H9 (cell line): ENCODE measurements around the gene CSHL1. TPM values are rescaled to one million over a fixed set of nuclear protein-coding genes. Genes with fewer than 3 reads are reported as not detected.
A peak's percentile ranks its signal among the peaks of the same experiment; 100 is the strongest.

Source experiments
- DNase-seq: peaks from one replicate; pipeline ENCODE4 v3.0.0-alpha.2; 2017
- H2AFZ ChIP-seq: one replicate; pipeline ENCODE4 v1.6.1; 2013; ENCODE audit warnings: mild to moderate bottlenecking, low read length, control low read depth, moderate library complexity
- H2AK5ac ChIP-seq: 2 replicates; pipeline ENCODE4 v1.6.1; 2013; ENCODE audit warnings: low read length, control low read depth, mixed read lengths; ENCODE audit not compliant: insufficient read length
- H2BK120ac ChIP-seq: one replicate; pipeline ENCODE4 v1.6.1; 2013; ENCODE audit warnings: low read depth, mild to moderate bottlenecking, low read length, control low read depth, inconsistent platforms; ENCODE audit not compliant: poor library complexity, severe bottlenecking
- H2BK12ac ChIP-seq: 2 replicates; pipeline ENCODE4 v1.6.1; 2013; ENCODE audit warnings: low read length, control low read depth, mixed read lengths, low read depth; ENCODE audit not compliant: insufficient read length
- H2BK15ac ChIP-seq: 2 replicates; pipeline ENCODE4 v1.6.1; 2013; ENCODE audit warnings: low read depth, low read length, control low read depth
- H2BK20ac ChIP-seq: one replicate; pipeline ENCODE4 v1.6.1; 2013; ENCODE audit warnings: low read depth, mild to moderate bottlenecking, low read length, control low read depth, inconsistent platforms; ENCODE audit not compliant: poor library complexity, severe bottlenecking
- H2BK5ac ChIP-seq: 2 replicates; pipeline ENCODE4 v1.6.1; 2013; ENCODE audit warnings: low read length, control low read depth, mixed read lengths; ENCODE audit not compliant: insufficient read length
- H3K14ac ChIP-seq: 2 replicates; pipeline ENCODE4 v1.6.1; 2013; ENCODE audit warnings: low read length, control low read depth; ENCODE audit not compliant: insufficient read depth
- H3K18ac ChIP-seq: 2 replicates; pipeline ENCODE4 v1.6.1; 2013; ENCODE audit warnings: low read depth, mild to moderate bottlenecking, mixed read lengths, low read length, control low read depth; ENCODE audit not compliant: insufficient read length
- H3K23ac ChIP-seq: 2 replicates; pipeline ENCODE4 v1.6.1; 2013; ENCODE audit warnings: low read length, control low read depth, mixed read lengths, low read depth; ENCODE audit not compliant: insufficient read length
- H3K23me2 ChIP-seq: 2 replicates; pipeline ENCODE4 v1.6.1; 2013; ENCODE audit warnings: low read depth, mild to moderate bottlenecking, mixed read lengths, low read length, control low read depth; ENCODE audit not compliant: insufficient read length, poor library complexity, severe bottlenecking
- H3K27ac ChIP-seq: 2 replicates; pipeline ENCODE4 v1.5.1; 2013; ENCODE audit warnings: low read length, control low read depth, mixed read lengths, low read depth; ENCODE audit not compliant: insufficient read length
- H3K27me3 ChIP-seq: 2 replicates; pipeline ENCODE4 v1.6.1; 2013; ENCODE audit warnings: low read length, control low read depth, inconsistent platforms; ENCODE audit not compliant: insufficient read depth
- H3K4ac ChIP-seq: 2 replicates; pipeline ENCODE4 v1.6.1; 2013; ENCODE audit warnings: low read depth, mild to moderate bottlenecking, control low read depth, inconsistent platforms, low read length, moderate library complexity
- H3K4me1 ChIP-seq: 2 replicates; pipeline ENCODE4 v1.6.1; 2013; ENCODE audit warnings: low read length, control low read depth, inconsistent platforms; ENCODE audit not compliant: insufficient read depth
- H3K4me2 ChIP-seq: 2 replicates; pipeline ENCODE4 v1.6.1; 2013; ENCODE audit warnings: low read length, control low read depth, mixed read lengths; ENCODE audit not compliant: insufficient read length, insufficient read depth
- H3K56ac ChIP-seq: 2 replicates; pipeline ENCODE4 v1.6.1; 2013; ENCODE audit warnings: low read depth, mild to moderate bottlenecking, mixed read lengths, low read length, control low read depth; ENCODE audit not compliant: insufficient read length
- H3K79me1 ChIP-seq: 2 replicates; pipeline ENCODE4 v1.6.1; 2013; ENCODE audit warnings: low read depth, mild to moderate bottlenecking, moderate library complexity, low read length, control low read depth, inconsistent platforms; ENCODE audit not compliant: insufficient read depth, poor library complexity, severe bottlenecking
- H3K79me2 ChIP-seq: 2 replicates; pipeline ENCODE4 v1.6.1; 2013; ENCODE audit warnings: low read length, control low read depth, inconsistent platforms; ENCODE audit not compliant: insufficient read depth
- H3K9ac ChIP-seq: 2 replicates; pipeline ENCODE4 v1.6.1; 2013; ENCODE audit warnings: low read length, control low read depth, mixed read lengths; ENCODE audit not compliant: insufficient read length; ENCODE audit errors: extremely low read depth
- H3K9me3 ChIP-seq: one replicate; pipeline ENCODE4 v1.6.1; 2013; ENCODE audit warnings: low read depth, low read length, inconsistent platforms; ENCODE audit not compliant: control insufficient read depth
- H3T11ph ChIP-seq: one replicate; pipeline ENCODE4 v1.6.1; 2013; ENCODE audit warnings: mild to moderate bottlenecking, low read length, control low read depth, inconsistent platforms
- H4K20me1 ChIP-seq: one replicate; pipeline ENCODE4 v1.6.1; 2013; ENCODE audit not compliant: control insufficient read depth, insufficient read length, insufficient read depth
- H4K5ac ChIP-seq: 2 replicates; pipeline ENCODE4 v1.6.1; 2013; ENCODE audit warnings: low read depth, mild to moderate bottlenecking, mixed read lengths, low read length, control low read depth; ENCODE audit not compliant: insufficient read length
- H4K8ac ChIP-seq: replicated peaks from 2 replicates; pipeline ENCODE4 v1.6.1; 2013; ENCODE audit warnings: low read length, control low read depth, mixed read lengths, low read depth; ENCODE audit not compliant: insufficient read length
- H4K91ac ChIP-seq: 2 replicates; pipeline ENCODE4 v1.6.1; 2013; ENCODE audit warnings: low read depth, mild to moderate bottlenecking, moderate library complexity, mixed read lengths, low read length, control low read depth; ENCODE audit not compliant: insufficient read length
- H3K27ac Mint-ChIP-seq, 3 experiments: 2 replicates in 2 of 3; 3 replicates in 1 of 3; pipeline ENCODE4 v1.8.0; 2020 to 2021; ENCODE audit warnings: mixed read lengths in 3 of 3, mild to moderate bottlenecking in 1 of 3, moderate library complexity in 1 of 3
- H3K27me3 Mint-ChIP-seq: 2 replicates; pipeline ENCODE4 v1.8.0; 2021; ENCODE audit warnings: low read depth, mild to moderate bottlenecking, moderate library complexity, mixed read lengths
- H3K36me3 Mint-ChIP-seq, 3 experiments: 2 replicates in 2 of 3; 3 replicates in 1 of 3; pipeline ENCODE4 v1.8.0; 2020 to 2021; ENCODE audit warnings: low read depth in 3 of 3, mixed read lengths in 3 of 3; ENCODE audit not compliant: insufficient read depth in 1 of 3
- H3K4me1 Mint-ChIP-seq, 2 experiments: 2 replicates each; pipeline ENCODE4 v1.8.0; 2020; ENCODE audit warnings: mixed read lengths in 2 of 2
- H3K4me3 Mint-ChIP-seq, 2 experiments: 2 replicates in 1 of 2; 3 replicates in 1 of 2; pipeline ENCODE4 v1.8.0; 2020 to 2021; ENCODE audit warnings: mild to moderate bottlenecking in 2 of 2, mixed read lengths in 2 of 2, moderate library complexity in 1 of 2
- H3K9me3 Mint-ChIP-seq, 2 experiments: 2 replicates in 1 of 2; 3 replicates in 1 of 2; pipeline ENCODE4 v1.8.0; 2020; ENCODE audit warnings: mild to moderate bottlenecking in 2 of 2, mixed read lengths in 2 of 2, moderate library complexity in 1 of 2
- CTCF ChIP-seq: fragments of 200-600 bp; sonication (generic); conservative IDR thresholded peaks from 3 replicates; pipeline ENCODE4 v1.8.0; 2021; ENCODE audit warnings: antibody characterized with exemption, mild to moderate bottlenecking
- WGBS: extraction: QIAGEN DNeasy Blood & Tissue Kit; methylation state at CpG from one replicate; pipeline ENCODE4 v1.1.7; 2013; ENCODE audit warnings: missing lambda C conversion rate, low lambda C conversion rate, mixed read lengths; ENCODE audit not compliant: insufficient read length; ENCODE audit errors: extremely low coverage; 5-methylcytosine and 5-hydroxymethylcytosine counted together
- total RNA-seq: library from RNA; stranded (reverse); gene quantifications from 2 replicates; pipeline ENCODE4 v1.2.1, GENCODE V29; 2021

Gene CSHL1
- total RNA-seq, 1 experiment from 2014 or later: not detected

- WGBS: no CpG with 5 or more reads among the region's 16 CpGs
- no peak overlapping the region for H4K8ac ChIP-seq
- no peak overlapping the region for H3K27ac ChIP-seq
- H3K4ac ChIP-seq: no peak overlapping the region
- H2BK15ac ChIP-seq: no peak overlapping the region
- no peak for TF ChIP-seq CTCF
- peak; percentile 91 for DNase-seq
- H2BK20ac ChIP-seq: no peak overlapping the region
- H3K14ac ChIP-seq: no peak overlapping the region; the same call in 1 of the 2 replicates
- no peak overlapping the region for H3K23ac ChIP-seq
- Mint-ChIP-seq H3K9me3 (no peaks in the 10 kb centered on the region), H3K27me3 (no peaks in the 10 kb centered on the region; the same call in 1 of the 2 replicates), H3K4me3 (no peak overlapping the region), H3K36me3 (no peaks in the 10 kb centered on the region; a peak in 1 of 7 replicates), H3K4me1 (peaks cover 15 to 21% of the 10 kb centered on the region in 2 experiments), H3K27ac (peak overlapping the region; percentile 36 to 85 (median 52); a peak in 6 of 7 replicates)
- H3K27me3 ChIP-seq: no peaks in the 10 kb centered on the region
- H2BK12ac ChIP-seq: no peak overlapping the region
- no peaks in the 10 kb centered on the region for H4K20me1 ChIP-seq
- H4K5ac ChIP-seq: no peak overlapping the region
- H3K79me1 ChIP-seq: no peaks in the 10 kb centered on the region
- H2AFZ ChIP-seq: no peak overlapping the region
- no peak overlapping the region for H2BK120ac ChIP-seq
- H2BK5ac ChIP-seq: no peak overlapping the region
- H3K18ac ChIP-seq: no peak overlapping the region
- H3K9ac ChIP-seq: no peak overlapping the region
- no peak overlapping the region for H3K4me2 ChIP-seq
- no peaks in the 10 kb centered on the region for H3K9me3 ChIP-seq
- no peak overlapping the region for H4K91ac ChIP-seq
- H3K79me2 ChIP-seq: no peaks in the 10 kb centered on the region
- H3T11ph ChIP-seq: no peak overlapping the region
- H3K23me2 ChIP-seq: no peaks in the 10 kb centered on the region
- H2AK5ac ChIP-seq: no peak overlapping the region
- H3K4me1 ChIP-seq: no peaks in the 10 kb centered on the region; the same call in 1 of the 2 replicates
- H3K56ac ChIP-seq: no peak overlapping the region
These were observed 20.0 kb upstream of the CSHL1 start for GRCh38 chr17:63930951-63931575.
